Stimulated activated CD8-positive, alpha-beta memory T cell treated with anti-CD3 and anti-CD28 coated beads, Interleukin-15, amount 100 ng/mL, for 24 hours (primary cell): ENCODE data around the gene PIAS1.
"Not testable (repeated sequence)": the region's sequence is repeated elsewhere in the genome, so short reads cannot be mapped to it uniquely, and the experiment has no call there.

ENCODE experiments used
- DNase-seq: peaks from one replicate; pipeline ENCODE4 v3.0.0-alpha.2; 2020; ENCODE audit warnings: low read depth

The PIAS1 gene

DNA sequence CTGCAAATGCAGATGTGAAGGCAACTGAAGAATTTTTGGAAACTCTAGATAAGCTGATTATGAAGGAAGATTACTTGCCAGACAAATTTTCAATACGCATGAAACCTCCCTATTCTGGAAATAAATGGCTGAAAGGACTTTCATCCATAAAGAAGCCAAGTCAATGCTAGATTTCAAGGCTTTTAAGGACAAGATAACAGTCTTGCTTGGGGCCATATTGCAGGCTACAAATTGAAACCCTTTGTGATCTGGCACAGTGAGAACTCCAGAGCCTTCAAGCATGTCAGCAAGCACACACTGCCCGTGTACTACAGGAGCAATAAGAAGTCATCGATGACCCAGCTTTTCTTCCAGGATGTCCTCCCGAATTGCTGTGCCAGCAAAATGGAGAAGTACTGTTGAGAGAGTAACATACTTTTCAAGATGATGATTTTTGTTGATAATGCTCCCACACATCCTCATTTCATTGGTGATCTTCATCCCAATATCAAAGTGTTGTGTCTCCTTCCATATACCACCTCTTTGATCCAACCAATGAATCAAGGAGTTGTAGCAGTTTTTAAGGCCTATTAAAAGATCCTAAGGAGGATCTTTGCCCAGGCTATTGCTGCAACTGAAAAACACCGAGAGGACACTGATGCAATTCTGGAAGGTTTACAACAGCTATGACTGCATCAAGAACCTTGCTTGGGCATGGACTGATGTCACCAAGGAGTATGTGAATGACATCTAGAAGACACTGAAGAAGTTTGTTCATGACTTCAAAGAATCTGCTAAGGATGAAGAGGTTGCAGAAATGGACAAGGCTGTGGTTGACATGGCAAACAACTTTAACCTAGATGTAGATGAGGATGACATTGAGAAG, 130.7 kb downstream of the PIAS1 start:
- DNase-seq = no peak

DNA sequence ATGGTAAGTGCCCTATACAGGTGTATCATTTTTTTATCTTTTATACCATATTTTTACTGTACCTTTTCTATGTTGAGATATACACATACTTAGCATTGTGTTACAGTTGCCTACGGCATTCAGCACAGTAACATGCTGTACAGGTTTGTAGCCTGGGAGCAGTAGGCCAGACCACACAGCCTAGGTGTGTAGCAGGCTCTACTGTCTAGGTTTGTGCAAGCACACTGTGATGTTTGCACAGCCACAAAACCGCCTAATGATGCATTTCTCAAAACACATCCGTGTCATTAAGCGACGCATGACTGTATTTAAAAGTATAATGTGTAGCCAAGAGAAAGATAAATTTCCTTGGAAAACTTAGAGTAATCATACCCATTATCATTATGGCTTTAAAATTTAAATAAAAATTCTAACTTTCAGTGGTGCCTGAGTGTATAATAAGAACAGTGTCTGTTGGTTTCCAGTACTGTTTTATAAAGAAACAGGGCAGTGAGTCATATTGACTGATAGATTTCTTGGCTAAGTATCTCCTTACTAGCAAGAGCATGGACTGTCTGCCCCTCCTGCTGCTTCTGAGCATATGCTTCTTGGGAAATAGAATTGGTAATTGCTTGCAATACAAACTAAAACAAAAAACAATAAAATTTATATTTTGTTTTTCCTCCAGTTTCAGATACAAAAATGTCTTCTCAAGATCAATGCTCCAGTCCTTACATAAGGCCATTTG, 132.7 kb downstream of the PIAS1 start:
- DNase-seq = no peak

DNA sequence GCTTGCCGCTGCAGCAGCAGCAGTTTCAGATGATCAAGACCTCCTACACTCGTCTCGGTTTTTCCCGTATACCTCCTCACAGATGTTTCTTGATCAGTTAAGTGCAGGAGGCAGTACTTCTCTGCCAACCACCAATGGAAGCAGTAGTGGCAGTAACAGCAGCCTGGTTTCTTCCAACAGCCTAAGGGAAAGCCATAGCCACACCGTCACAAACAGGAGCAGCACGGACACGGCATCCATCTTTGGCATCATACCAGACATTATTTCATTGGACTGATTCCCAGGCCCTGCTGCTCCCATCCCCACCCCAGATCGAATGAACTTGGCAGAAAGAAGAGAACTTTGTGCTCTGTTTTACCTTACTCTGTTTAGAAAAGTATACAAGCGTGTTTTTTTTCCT, 133.4 kb downstream of the PIAS1 start:
- DNase-seq = no peak

DNA sequence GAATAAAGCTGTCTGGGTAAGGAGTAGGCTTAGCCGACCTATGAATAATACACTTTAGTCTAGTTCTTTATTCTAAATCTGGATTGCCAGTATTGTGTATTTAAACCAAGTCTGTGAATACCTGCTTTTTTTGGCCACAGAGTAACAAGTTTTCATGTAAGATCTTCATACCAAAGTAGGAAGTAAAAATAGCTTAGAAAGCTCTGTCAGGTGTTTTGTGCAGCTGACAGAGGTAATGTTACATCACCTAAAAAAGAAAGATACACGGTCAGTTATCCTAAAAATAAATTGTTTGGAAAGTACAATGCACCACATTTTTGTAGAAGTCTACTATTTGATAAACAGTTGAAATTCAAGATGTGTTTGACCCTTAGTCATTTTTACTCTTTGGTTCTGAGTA, 134.5 kb downstream of the PIAS1 start:
- DNase-seq = no peak

DNA sequence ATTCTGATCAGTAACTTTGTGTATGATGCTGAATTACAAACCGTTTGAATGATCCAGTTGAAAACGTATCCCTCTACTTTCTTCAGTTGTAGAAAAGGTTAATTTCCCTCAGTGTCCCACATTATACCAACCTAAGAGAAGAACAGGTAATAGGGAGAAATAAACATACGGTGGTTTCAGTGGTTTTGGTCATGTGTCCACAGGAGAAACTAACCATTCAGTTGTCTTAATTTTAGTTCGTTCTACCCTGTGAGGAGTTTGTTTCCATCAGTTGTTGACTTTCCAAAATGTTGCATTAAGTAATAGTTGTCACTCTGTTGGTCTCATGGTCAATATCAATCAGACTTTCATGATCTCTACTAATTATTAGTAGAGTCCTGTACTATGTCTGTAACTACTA, 135.9 kb downstream of the PIAS1 start:
- DNase-seq = no peak

DNA sequence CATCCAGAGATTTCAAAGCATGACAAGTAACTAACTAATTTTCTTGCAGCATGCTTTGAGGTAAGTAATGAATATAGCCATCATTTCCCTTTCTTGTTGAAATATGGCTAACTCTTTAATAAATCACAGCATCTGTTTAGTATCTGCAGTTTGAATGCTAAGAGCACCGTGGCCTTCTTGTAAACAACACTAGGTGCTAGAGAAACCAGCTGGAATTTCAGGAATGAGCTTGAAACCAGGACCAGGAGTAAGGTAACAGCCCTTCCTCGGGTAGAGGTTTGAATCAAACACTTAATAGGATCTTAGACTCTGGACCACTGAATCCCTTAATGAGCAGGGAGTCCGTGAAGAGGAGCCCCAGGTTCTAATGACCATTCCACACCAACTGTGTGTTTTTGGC, 137.4 kb downstream of the PIAS1 start:
- DNase-seq = no peak

DNA sequence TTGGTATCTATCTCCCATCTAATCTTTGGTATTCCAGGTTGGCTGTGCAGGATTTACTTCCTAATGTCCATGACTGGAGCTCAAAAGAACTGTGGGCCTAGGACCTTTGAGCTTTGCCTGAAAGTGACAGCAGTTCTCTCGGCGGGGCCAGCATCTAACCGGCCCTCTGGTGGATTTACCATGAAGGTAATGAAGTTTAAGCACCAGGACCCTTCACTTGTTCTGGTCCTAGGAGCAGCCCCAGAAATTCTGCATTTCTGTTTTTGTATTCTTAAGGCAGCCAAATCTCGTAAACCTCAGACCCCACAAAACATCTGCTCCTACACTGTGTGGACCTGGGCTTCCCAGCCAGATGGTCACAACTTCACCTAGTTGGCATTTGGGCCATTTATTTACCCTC, 138.0 kb downstream of the PIAS1 start:
- no peak for DNase-seq

DNA sequence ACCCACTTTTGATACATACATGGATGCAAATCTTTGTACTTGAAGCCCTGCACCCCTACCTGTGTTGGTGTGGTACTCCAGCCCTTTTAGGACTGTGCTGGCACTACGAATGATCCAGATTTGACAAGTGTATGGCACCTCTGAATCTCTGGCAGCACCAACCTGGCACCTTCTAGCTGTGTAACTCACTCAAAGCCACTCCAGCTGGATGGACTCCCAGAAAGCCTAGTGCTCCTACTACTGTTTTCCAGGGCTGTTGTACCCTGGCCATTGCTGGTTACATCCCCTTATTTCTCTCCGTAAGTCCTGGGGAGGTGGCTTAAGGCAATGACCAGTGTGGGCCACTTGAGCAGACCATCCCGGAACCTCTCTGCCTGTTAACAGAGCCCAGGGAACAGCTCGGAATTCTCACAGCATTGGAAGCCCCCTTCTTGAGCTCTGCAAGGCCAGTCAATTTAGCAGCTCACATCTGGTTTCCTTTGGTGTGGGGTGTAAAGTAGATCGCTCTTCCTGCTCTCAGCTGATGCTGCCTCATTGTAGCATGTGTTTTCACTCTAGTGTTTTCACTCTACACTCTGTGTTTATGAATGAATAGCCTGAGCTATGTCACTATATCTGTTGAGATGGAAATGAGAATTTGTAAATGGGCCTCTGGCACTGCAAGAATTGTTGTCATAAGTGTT, 138.8 kb downstream of the PIAS1 start:
- no peak for DNase-seq

DNA sequence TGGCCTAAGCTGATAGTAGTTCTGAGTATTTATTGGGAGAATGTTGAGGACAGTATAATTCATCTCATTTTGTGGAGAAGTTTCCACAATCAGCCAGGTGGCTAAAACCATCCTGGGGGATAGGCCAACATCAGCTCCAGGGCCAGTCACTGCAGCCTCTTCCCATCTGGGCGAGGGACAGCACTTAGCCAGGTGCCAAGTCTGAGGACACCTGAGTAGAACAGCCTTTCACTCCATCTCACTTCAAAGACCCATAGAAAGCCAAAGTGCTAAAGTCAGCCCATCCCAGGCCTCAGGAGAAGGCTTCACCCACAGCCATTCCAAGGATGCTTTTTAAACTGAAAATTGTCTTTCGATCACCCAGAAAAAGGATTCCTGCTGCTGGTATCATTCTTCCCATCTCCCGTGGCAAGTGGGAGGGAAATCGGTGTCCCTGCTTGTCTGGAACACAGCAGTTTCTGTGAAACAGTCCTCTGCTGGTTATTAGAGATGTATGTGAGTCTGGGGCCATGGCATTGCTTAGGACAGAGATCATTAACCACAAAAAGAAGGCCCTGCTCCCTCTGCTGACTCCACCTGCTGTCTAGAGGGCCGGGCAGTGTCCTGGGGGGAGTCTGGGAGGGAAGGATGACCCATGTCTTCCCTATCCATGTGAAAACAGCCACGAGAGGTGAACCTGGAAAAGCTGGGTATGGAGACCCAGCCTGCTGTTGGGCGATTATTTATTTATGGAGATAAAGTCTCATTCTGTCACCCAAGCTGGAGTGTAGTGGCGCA, 141.4 kb downstream of the PIAS1 start:
- DNase-seq = no peak

DNA sequence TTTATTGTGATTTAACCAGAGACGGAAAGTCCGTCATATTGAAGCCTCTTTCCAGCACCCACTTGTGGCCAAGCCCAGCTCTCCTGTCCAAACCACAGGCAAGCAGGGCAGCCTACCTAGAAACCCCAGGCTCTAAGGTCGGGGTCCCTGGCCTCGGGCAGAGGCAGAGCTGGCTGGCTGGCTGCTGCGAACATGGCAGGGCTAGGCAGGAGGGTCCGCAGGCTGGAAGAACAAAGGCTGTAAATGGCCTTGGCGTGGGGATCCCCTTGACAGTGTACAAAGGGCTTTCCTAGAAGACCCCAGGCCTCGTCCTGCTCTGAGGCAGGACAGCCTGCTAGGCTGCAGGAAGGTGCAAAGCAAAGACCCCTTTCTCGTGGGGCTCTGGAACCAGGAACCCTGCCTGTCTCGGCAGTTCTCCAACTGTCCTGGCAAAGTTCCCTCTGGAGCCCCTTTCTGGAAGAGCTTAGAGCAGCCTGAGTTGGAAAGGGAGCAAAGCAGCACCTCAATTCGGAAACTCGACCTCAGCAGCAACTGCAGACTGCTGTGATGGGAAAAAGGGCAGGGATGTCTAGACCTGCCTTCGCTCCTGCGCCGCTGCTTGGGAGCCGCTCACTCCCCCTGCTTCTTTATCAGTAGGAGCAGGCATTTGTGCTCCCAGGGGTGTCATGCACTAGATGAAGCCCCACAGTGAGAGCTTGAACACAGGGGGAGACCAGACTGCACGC, 142.5 kb downstream of the PIAS1 start:
- no peak for DNase-seq

DNA sequence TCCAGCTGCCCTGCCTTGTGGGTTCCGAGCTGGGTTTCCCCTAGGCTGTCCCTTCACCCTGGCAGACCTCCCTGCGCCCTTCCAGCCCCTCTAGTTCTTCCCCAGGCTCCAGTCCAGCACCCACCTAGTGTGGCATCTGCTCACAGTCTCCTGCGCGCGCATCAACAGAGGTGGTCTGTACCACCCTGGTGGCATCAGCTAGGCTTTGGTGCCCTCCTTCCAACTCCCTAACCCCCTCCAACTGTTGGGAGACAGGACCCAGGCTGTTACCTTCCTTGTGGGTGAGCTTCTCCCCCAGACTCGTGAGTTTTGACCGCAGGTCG, 143.0 kb downstream of the PIAS1 start:
- no peak for DNase-seq

DNA sequence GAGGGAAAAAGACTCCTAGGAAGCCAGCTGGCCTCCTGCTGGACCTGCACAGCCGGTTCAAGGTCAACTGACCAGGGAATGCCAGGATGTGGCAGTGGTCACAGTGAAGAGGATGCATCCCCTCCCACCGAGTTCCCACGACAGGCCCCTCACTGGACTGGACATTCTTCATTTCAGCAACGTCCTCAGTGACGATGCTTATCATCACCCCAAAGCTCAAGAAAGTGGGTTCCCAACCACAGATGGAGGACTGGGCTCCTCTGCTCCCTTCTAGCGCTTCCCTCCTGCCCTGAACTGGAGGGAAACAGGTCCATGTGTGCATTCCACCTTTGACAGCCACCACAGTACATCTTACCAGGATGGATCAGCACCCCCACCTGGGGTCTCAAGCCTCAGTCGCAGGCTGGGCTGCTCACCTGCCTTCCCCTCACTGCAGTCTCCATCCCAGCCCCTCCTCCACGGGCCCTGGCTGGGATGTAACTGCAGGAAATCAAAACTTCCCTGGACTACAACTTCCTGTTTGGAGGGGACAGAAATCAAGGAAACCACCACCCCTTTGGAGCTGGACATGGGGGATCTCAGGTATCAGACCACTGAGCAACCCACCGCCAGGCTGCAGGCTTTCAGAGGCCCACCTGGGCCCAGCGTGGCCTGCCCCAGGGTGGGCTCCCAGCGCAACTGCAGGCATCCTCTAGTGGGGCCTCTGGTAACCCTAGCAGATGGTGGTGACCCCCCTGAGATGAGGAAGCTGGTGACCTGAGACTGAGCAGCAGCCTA, 143.7 kb downstream of the PIAS1 start:
- DNase-seq = no peak

DNA sequence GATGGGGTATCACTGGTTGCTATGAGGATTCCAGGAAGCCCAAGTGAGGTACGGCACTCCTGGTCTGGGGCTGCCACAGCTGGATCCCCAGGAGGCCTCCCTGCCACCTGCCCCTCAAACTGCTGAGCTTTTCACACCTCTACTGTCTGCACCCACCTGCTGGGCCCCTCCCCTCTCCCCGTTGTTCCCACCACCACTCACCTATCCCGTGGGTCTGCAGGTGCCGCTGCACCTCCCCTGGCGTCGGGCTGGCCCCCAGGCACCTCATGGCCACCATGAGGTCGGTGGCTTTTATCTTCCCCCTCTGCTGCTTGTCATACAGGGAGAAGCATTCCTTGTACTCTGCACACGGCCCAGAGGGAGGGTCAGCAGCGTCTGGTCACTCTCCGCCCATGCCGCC, 145.2 kb downstream of the PIAS1 start:
- DNase-seq = no peak

DNA sequence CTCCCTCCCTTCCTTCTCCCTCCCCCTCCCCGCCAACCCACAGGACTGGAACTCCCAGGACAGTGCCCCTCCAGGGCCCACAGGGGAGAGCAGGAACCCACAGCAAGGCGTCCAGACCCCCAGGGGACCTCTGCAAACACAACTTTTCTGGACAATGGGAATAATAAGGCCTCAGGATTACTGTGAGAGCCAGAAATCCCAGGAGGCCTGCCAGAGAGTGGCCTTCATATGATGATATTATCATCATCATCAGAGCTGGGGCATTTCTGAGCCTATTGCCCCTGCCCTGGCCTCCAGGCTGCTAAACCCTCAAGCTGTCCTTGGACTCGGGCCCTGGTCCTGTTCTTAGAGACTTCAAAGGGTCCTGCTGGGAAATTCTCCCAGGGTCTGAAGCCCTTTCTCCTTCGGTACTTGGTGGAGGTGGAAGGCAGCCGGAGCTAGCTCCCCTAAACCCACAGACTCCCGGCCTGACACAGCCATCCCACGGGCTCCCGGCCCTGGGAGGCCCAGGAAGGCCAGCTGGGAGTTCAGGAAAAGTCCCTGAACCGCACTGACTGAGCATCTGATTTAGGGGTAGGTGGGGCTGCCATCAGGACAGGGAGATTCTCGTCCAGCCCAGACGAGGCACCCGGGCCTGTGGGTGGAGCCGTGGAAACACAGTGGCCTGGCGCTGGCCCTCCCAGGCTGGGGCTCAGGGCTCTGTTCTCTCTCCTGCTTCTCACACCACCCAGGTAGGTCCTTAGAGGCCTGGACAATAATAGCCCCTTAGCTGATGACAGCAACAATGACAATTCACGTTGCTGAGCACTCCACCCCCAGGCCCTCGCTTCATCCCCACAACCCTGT, 146.1 kb downstream of the PIAS1 start:
- DNase-seq = no peak

DNA sequence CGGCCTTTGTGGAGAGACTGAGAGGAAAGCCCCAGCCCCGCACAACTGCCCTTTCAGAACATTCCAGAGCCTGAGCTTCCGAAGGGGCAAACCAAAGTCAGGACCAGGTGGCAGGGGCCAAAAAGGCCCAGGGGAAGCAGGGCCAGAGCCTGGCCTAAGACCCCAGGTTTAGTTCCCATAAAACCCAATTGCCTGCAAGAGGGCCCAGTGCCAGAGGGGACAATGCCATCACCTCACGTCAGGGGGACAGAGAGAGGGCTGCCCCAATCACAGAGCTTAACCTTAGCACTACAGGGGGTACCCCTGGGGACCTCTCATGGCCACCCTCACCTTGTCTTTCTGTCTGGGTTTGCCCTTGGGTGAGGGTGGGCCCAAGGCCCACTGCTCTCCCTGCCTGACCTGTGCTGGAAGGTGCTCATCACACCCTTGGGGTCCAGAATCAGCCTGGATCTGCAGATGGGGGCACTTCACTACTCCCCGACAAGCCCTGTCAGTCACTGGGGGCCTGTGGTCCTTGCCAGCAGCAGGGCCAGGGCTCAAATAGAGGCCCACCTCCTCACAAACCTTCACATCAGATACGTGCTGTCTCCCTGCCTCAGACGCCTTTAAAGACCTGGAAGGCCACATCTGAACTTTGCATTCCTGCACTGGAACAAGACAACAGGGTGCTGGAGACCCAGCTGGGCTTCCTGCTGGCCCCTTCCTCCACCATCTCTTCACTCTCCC, 147.2 kb downstream of the PIAS1 start:
- no peak for DNase-seq

DNA sequence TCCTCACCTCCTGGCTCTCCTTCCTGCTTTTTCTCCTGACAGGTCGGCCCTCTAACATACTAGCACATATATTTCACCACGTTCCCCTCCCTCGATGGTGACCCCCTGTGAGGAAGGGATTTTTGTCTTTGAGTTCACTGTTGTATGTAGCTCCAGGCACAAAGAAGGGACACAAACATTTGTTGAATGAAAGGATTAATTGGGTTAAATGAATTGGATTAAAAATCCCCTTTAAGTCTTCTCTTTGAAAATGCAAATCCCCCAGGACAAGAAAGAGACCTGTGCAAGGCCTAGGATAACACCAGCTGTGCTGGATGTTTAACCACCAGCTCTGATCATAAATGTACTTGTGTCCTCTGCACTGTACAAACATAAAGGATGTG, 147.8 kb downstream of the PIAS1 start:
- DNase-seq = no peak

DNA sequence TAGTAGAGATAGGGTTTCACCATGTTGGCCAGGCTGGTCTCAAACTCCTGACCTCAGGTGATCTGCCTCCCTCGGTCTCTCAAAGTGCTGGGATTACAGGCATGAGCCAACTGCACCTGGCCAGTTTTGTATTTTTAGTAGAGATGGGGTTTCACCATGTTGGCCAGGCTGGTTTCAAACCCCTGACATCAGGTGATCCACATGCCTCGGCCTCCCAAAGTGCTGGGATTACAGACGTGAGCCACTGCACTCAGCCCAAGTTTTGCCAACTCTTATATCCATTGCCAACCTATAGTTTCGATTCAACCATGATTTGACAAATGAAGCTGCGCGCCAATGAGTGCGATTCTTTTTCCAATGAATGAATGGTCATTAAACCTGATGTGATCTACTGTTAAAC, 148.9 kb downstream of the PIAS1 start:
- DNase-seq = not testable (repeated sequence)

DNA sequence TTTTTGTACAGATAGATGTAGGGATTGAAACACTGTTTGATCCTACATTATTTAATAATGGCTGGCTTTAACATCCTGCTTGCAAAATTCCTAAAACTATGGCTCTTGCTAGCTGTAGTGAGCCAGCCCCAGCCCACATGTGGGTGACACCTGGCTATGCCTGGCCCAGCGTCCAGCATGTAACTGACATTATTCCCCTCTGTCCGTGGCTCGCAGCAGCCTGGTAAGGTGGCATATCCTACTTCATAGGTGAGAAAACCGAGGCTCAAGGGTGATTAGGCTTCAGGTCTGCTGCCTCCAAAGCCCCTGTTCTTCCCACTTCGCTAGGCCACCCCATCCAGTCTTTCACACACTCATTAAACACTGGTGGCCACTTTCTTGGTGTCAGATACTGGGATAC, 149.4 kb downstream of the PIAS1 start:
- DNase-seq = no peak

DNA sequence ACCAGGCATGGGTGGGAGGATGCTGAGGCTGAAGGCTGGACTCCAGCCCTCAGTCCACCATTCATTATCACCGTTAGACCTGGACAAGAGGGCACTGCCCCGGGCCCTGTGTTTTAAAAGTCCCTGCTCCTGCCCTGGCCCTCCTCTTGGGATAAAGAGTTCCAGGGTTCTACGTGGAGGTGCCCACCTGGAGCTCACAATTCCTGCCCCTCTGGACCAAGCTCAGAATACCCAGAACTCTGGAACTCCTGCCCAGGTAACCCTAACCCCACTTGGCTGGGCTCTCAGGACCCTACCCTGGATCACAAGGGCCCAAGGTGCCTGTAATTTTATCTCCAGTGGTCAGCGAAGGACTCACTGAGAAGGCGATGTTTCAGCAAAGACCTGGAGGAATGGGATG, 149.8 kb downstream of the PIAS1 start:
- no peak for DNase-seq
